GM20000 (cell line): ENCODE results near the gene TMEM167A.

Experiments
- DNase-seq: peaks from one replicate; pipeline ENCODE4 v3.0.0; 2012; ENCODE audit warnings: low spot score
- CTCF ChIP-seq: IDR thresholded peaks from 2 replicates; pipeline ENCODE4 v1.5.1; 2012; ENCODE audit warnings: mild to moderate bottlenecking, control low read depth; ENCODE audit errors: extremely low read depth, missing control alignments

Gene TMEM167A

GRCh38 chr5:83015676-83016075 lies 61.5 kb downstream of the TMEM167A start:
- no peak for DNase-seq
- no peak for TF ChIP-seq CTCF

GRCh38 chr5:83011985-83012384 lies 65.2 kb downstream of the TMEM167A start:
- no peak for TF ChIP-seq CTCF
- peak; percentile 62 for DNase-seq

GRCh38 chr5:83009408-83009807 lies 67.8 kb downstream of the TMEM167A start:
- no peak for DNase-seq
- no peak for TF ChIP-seq CTCF

GRCh38 chr5:83007755-83008154 lies 69.4 kb downstream of the TMEM167A start:
- TF ChIP-seq CTCF: no peak
- DNase-seq: no peak

GRCh38 chr5:83006683-83007283 lies 70.4 kb downstream of the TMEM167A start:
- no peak for DNase-seq
- no peak for TF ChIP-seq CTCF

- no peak for TF ChIP-seq CTCF
- no peak for DNase-seq
Measured at GRCh38 chr5:83003791-83004190, 73.4 kb downstream of the TMEM167A start.
